ENCODE measurements around the gene DNAJC30. TPM values are rescaled to one million over a fixed set of nuclear protein-coding genes. Genes with fewer than 3 reads are reported as not detected.

Gene DNAJC30
- total and polyA plus RNA-seq, 2 of the 8 experiments (the other 6 are each of a cell fraction or from before 2014, with no cell fraction given), result 6.1 to 6.3 TPM

DNA sequence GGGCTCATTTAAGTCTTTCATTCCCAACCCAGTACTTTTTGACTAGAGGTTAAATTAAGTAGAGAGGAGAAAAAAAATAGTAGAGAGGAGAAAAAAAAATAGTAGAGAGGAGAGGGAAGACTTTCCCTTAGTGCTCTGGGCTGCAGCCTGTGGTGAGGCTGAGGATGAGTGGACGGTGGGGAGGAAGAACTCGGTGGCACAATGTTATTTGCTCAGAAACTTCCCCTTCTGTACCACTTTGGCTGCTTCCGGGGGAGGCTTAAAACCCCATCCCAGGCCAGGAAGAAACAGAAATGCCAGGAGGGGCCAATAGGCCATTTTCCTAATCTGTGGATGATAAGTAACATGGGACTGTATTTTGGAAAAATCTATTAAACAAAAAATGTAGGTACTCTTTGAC is 44.3 kb downstream of the DNAJC30 start (continued):
- no peak for TF ChIP-seq ATF2 (IDR thresholded peaks at IDR 0.05; ENCODE audit: low read length)
- TF ChIP-seq CEBPB (IDR thresholded peaks at IDR 0.05; ENCODE audit: low read depth, low read length), result no peak
- no peak for TF ChIP-seq KDM1A (IDR thresholded peaks at IDR 0.05; ENCODE audit: borderline replicate concordance, low read length)
- no peak for TF ChIP-seq FOSL1 (IDR thresholded peaks at IDR 0.05; ENCODE audit: insufficient read depth, low read depth, low read length)
